Right lobe of liver (tissue), 6 donors: Measurements from ENCODE around the gene PIK3C2B. TPM values are rescaled to one million over a fixed set of nuclear protein-coding genes. Genes with fewer than 3 reads are reported as not detected.
"Not testable (repeated sequence)": the region's sequence is repeated elsewhere in the genome, so short reads cannot be mapped to it uniquely, and the experiment has no call there.

Experiments
- ATAC-seq, 4 donors: fragments of 200-7000 bp; cut with Tn5 transposase; one replicate each; pipeline ENCODE4 v1.9.1; 2020; ENCODE audit warnings: mild to moderate bottlenecking in 4 of 4, moderate library complexity in 4 of 4
- DNase-seq, 3 donors: peaks; one replicate each; pipeline ENCODE4 v3.0.0-alpha.2; 2020
- H3K27ac ChIP-seq, 3 donors: fragments of 200-600 bp; one replicate each; pipeline ENCODE4 v1.8.0; 2022
- H3K27me3 ChIP-seq, 2 donors: fragments of 200-600 bp; one replicate each; pipeline ENCODE4 v1.8.0; 2022
- H3K36me3 ChIP-seq, 4 donors: fragments of 200-600 bp; sonication (generic) in 1 of 4; one replicate each; pipeline versions ENCODE4 v1.5.1 to v1.8.0; 2017 to 2022; ENCODE audit warnings: control low read depth in 1 of 4
- H3K4me1 ChIP-seq, 4 donors: fragments of 200-600 bp; sonication (generic) in 1 of 4; one replicate each; pipeline versions ENCODE4 v1.5.1 to v1.8.0; 2017 to 2022; ENCODE audit warnings: control low read depth in 1 of 4
- H3K4me3 ChIP-seq, 3 donors: fragments of 200-600 bp; one replicate each; pipeline ENCODE4 v1.8.0; 2022
- H3K9me3 ChIP-seq, 4 donors: fragments of 200-600 bp; sonication (generic) in 1 of 4; one replicate each; pipeline versions ENCODE4 v1.5.1 to v1.8.0; 2017 to 2022; ENCODE audit warnings: control low read depth in 1 of 4
- POLR2A ChIP-seq: fragments of 450-650 bp; IDR thresholded peaks from one replicate; pipeline ENCODE4 v1.6.1; 2017; ENCODE audit warnings: antibody characterized with exemption, mild to moderate bottlenecking
- WGBS: methylation state at CpG from one replicate; pipeline ENCODE4 v1.1.6; 2018; ENCODE audit warnings: low coverage, low lambda C conversion rate; ENCODE audit not compliant: insufficient coverage; ENCODE audit errors: missing lambda C conversion rate; 5-methylcytosine and 5-hydroxymethylcytosine counted together
- intact Hi-C, 2 donors: fragments of 100-400 bp; cut with DNase I; formaldehyde crosslinking; loops; one replicate each; pipeline versions ENCODE4 v1.11.2 to v1.14.1; 2022
- total RNA-seq, 6 experiments: library from RNA; depleted of rRNA in 2 of 6; stranded (reverse); fragments of >200 nt in 2 of 6; fragmentation: NEBNext Ultra II Directional in 3 of 6; extraction: Animal tissue kit (Norgen Biotek cat#: 25700) in 3 of 6; gene quantifications; one replicate each; pipeline versions ENCODE4 v1.1.0 to v1.2.4, GENCODE V29; 2016 to 2023
- TF ChIP-seq, protein P1 (sequence below), 4 donors: fragments of 200-600 bp in 3 of 4; fragments of 450-650 bp in 1 of 4; IDR thresholded peaks; one replicate each; pipeline versions ENCODE4 v1.5.1 to v1.8.0; 2016 to 2022; ENCODE audit warnings: antibody characterized with exemption in 4 of 4, mild to moderate bottlenecking in 2 of 4
- donor health status: DM: no; HTN: yes; CAD: no.
- donor health status: DM: no; HTN: no; CAD: no.
- donor health status: DM: no; HTN: no; CAD: no.
- donor health status: DM: no; HTN: yes; CAD: no.
- donor health status: DM: no; HTN: yes; CAD: no.

The PIK3C2B gene
- total RNA-seq, 6 experiments from 2014 or later, result 7.6 to 18.5 (median 10.1) TPM

DNA sequence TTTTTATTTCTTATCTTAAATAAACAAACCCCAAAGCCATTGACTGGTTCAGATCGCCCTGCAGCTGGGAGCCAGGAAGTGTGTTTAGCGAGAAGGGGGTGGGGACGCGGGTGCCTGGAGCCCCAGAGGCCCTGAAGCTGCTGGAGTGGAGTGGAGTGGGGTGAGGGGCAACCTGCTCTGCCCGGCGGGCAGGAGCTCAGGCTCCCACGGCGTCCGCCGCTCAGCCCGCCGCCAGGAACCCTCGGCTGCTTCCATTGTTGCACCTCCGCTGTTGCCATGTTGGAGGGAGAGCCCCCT is 673 bp downstream of the PIK3C2B start:
- WGBS, result 0% methylated on average over 8 of the region's 14 CpGs
- H3K36me3 ChIP-seq, result no peaks in the 10 kb centered on the region
- no peaks in the 10 kb centered on the region for H3K9me3 ChIP-seq
- peaks cover 0 to 13% (median 4%) of the 10 kb centered on the region in 4 donors for H3K4me1 ChIP-seq
- peak; percentile 80 to 89 (median 86) for DNase-seq
- H3K27me3 ChIP-seq, result no peaks in the 10 kb centered on the region
- H3K27ac ChIP-seq, result peak overlapping the region; percentile 80 to 93 (median 87)
- H3K4me3 ChIP-seq, result peak overlapping the region; percentile 74 to 82 (median 81)
- intact Hi-C loops, result loop anchor here in 1 of 2 donors (5.0 kb wide), 1 partner anchor 47 kb away; no protein-coding TSS in a partner anchor
- no peak for TF ChIP-seq POLR2A
- TF ChIP-seq, protein P1, sequence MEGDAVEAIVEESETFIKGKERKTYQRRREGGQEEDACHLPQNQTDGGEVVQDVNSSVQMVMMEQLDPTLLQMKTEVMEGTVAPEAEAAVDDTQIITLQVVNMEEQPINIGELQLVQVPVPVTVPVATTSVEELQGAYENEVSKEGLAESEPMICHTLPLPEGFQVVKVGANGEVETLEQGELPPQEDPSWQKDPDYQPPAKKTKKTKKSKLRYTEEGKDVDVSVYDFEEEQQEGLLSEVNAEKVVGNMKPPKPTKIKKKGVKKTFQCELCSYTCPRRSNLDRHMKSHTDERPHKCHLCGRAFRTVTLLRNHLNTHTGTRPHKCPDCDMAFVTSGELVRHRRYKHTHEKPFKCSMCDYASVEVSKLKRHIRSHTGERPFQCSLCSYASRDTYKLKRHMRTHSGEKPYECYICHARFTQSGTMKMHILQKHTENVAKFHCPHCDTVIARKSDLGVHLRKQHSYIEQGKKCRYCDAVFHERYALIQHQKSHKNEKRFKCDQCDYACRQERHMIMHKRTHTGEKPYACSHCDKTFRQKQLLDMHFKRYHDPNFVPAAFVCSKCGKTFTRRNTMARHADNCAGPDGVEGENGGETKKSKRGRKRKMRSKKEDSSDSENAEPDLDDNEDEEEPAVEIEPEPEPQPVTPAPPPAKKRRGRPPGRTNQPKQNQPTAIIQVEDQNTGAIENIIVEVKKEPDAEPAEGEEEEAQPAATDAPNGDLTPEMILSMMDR (IDR thresholded peaks at IDR 0.05), result no peak
- peak; percentile 77 to 84 (median 82) for ATAC-seq

DNA sequence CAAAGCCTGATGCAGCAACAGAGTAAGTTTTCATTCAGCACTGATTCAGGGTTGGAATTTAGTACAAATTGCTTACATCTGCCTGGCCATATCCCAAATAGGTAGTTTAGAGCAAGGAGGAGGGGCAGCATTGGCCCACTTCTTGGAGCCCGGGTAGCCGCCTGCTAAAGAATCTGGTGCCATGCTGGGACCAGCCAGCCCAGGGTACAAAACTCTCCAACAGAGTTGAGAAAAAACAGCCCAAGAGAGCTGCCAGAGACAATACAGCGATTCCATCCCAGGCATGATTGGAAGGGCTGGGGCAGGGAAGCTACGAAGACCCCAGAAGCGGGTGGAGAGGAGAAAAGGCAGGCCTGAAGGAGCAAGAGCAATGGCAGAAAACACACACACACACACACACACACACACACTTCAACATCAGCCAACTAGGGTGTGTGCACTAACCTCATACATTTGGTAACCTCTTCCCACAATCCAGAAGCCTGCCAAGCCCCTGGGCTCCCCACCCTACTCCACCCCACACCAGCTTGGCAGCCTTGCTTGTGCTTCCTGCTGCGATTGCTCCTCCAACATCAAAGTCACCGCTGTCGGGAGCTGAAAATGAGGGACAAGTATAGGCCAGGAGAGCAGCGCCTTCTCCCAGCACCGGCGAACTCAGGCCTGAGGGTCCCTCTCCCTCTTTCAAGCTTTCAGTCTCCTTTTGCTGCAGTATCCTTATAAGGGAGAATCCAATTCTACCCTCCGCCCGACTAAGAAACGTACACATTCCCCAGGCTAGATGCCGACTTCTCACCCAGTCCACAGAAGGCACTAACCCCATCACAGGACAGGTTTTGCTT is 1.2 kb downstream of the PIK3C2B start:
- WGBS, result 3% methylated on average over 14 of the region's 15 CpGs
- no peak for TF ChIP-seq POLR2A
- TF ChIP-seq, protein P1 (IDR thresholded peaks at IDR 0.05), result no peak
- peak overlapping the region; percentile 74 to 82 (median 81) for H3K4me3 ChIP-seq
- DNase-seq (peak; percentile 60 to 84 (median 73)), ATAC-seq (peak; percentile 24 to 57 (median 48))
- H3K4me1 ChIP-seq, result peaks cover 0 to 13% (median 4%) of the 10 kb centered on the region in 4 donors
- intact Hi-C loops, result loop anchor here in 1 of 2 donors (5.0 kb wide), 1 partner anchor 46 kb away; no protein-coding TSS in a partner anchor
- no peaks in the 10 kb centered on the region for H3K9me3 ChIP-seq
- H3K27me3 ChIP-seq, result no peaks in the 10 kb centered on the region
- H3K36me3 ChIP-seq, result no peaks in the 10 kb centered on the region
- H3K27ac ChIP-seq, result peak overlapping the region; percentile 80 to 93 (median 87)

DNA sequence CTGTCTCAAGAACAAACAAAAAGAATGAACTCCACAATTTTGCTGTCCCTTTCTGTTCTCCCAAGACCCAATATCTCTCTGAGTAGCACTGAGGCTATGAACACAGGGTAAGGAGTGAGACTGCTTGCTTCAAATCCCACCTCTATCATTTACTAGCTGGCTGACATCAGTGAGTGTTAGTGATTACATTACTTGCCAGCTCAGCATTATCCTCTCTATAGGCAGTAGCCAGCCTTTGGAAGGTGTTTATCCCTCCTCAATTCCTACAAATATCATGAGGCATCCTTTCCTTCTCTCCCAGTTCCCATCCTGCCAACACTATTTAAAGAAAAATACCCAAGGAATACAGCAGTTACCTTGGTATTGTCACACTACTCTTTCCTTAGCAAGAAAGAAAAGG is 3.0 kb downstream of the PIK3C2B start:
- Histone ChIP-seq H3K4me1 (peaks cover 0 to 16% (median 4%) of the 10 kb centered on the region in 4 donors), H3K36me3 (no peaks in the 10 kb centered on the region), H3K4me3 (no peak overlapping the region), H3K27me3 (no peaks in the 10 kb centered on the region), H3K9me3 (no peaks in the 10 kb centered on the region), H3K27ac (no peak overlapping the region)
- ATAC-seq (no peak), DNase-seq (no peak)
- intact Hi-C loops, result loop anchor here in 1 of 2 donors (5.0 kb wide), 1 partner anchor 44 kb away; no protein-coding TSS in a partner anchor
- no peak for TF ChIP-seq POLR2A
- TF ChIP-seq, protein P1 (IDR thresholded peaks at IDR 0.05), result no peak

DNA sequence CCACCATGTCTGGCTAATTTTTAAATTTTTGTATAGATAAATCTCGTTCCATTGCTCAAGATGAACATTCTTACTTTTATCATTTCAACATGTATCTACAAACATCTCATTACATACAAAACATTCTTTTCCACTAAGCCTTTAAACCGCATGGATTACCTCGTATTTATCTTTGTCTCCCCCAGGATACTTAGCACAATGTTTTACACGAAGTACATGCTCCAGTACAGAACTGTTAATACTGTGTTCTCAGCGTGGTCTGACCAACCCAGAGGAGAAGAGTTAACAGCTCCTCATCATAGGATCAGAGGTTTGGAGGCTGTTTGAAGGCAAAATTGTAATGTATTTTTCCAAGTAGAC is 7.4 kb downstream of the PIK3C2B start:
- Histone ChIP-seq H3K27me3 (no peaks in the 10 kb centered on the region), H3K9me3 (no peaks in the 10 kb centered on the region), H3K4me3 (no peak overlapping the region), H3K4me1 (peaks cover 0 to 10% (median 0%) of the 10 kb centered on the region in 4 donors), H3K27ac (no peak overlapping the region), H3K36me3 (no peaks in the 10 kb centered on the region)
- no peak for DNase-seq
- TF ChIP-seq, protein P1 (IDR thresholded peaks at IDR 0.05), result no peak
- TF ChIP-seq POLR2A, result no peak
- intact Hi-C loops, result no loop called here
- ATAC-seq, result no peak
- 56% methylated on average over 2 of the region's 5 CpGs for WGBS

DNA sequence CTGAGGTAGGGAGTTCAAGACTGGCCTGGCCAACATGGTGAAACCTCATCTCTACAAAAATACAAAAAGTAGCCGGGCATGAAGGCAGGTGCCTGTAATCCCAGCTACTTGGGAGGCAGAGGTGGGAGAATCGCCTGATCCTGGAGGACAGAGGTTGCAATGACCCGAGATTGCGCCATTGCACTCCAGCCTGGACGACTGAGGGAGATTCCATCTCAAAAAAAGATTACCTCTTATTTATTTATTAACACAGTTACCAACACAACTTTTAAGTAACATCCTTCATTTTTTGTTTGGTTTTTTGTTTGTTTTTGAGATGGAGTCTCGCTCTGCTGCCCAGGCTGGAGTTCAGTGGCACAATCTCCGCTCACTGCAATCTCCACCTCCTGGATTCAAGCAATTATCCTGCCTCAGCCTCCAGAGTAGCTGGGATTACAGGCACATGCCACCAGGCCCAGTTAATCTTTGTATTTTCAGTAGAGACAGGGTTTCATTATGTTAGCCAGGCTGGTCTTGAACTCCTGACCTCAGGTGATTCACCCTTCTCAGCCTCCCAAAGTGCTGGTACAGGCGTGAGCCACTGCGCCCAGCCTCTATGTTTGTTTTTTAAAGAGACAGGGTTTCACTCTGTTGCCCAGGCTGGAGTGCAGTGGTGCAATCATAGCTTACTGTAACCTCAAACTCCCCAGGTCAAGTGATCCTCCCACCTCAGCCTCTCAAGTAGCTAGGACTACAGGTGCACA is 7.9 kb downstream of the PIK3C2B start:
- not testable (repeated sequence) for H3K4me3 ChIP-seq

More for the DNA sequence above, 7.9 kb downstream of the PIK3C2B start:
- H3K27ac ChIP-seq, H3K9me3 ChIP-seq, H3K36me3 ChIP-seq, H3K4me1 ChIP-seq, DNase-seq, intact Hi-C loops, H3K27me3 ChIP-seq: not testable (repeated sequence)
- peak in 3 of 4 donors; percentile 33 to 61 (median 58) for ATAC-seq
- WGBS, result 47% methylated on average over 7 of the region's 9 CpGs
